Measurements from ENCODE around the gene TMEM33. TPM values are rescaled to one million over a fixed set of nuclear protein-coding genes. Genes with fewer than 3 reads are reported as not detected.

TMEM33 gene
- polyA plus RNA-seq, 1 of the 3 experiments (the other 2 are of a cell fraction) = 31.2 TPM

DNA sequence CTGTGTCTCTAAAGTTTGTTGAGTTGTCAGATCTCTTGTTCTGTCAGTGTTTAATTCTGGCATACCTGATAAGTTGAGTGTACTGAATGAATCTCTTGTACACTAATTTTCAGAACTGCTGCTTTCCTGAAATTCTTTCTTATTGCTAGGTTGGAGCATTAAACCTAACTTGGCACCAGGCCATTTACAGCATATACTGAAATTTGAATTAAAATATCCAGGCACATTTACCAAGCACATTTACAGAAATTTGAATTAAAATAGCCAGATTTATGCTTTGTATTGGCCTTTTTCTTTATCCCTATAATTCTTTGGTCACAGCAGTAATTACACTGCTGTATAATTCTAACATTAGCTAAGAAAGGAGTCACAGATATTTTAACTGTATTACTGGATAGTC is 8.9 kb downstream of the TMEM33 start:
- Histone ChIP-seq H3K4me3 (ENCODE audit: low read depth in 2 of 2, low read length in 1 of 2) (no peak overlapping the region), H3K9ac (no peak overlapping the region), H3K79me2 (ENCODE audit: insufficient read depth) (peaks cover 57% of the 10 kb centered on the region; the same call in 1 of the 2 replicates), H3F3A (replicated peaks; ENCODE audit: insufficient read depth) (no peaks in the 10 kb centered on the region), H3K4me1 (ENCODE audit: control insufficient read depth in 1 of 2, insufficient read depth in 2 of 2, low read depth in 1 of 2, low read length in 1 of 2) (no peaks in the 10 kb centered on the region; a peak in 1 of 4 replicates), H3K36me3 (replicated peaks in 1 of 2; ENCODE audit: control insufficient read depth in 1 of 2, insufficient read depth in 2 of 2, low read length in 1 of 2) (peaks cover 84 to 89% of the 10 kb centered on the region in 2 experiments), H3K4me2 (no peak overlapping the region), H3K27ac (ENCODE audit: low read depth in 2 of 2, low read length in 1 of 2) (no peak overlapping the region), H4K20me1 (ENCODE audit: insufficient read depth) (no peaks in the 10 kb centered on the region; the same call in 1 of the 2 replicates), H3K9me3 (no peaks in the 10 kb centered on the region), H2AFZ (ENCODE audit: low read depth) (no peak overlapping the region), H3K9me2 (no peaks in the 10 kb centered on the region), H3K27me3 (ENCODE audit: insufficient read depth) (no peaks in the 10 kb centered on the region)
- TF ChIP-seq, protein P1, sequence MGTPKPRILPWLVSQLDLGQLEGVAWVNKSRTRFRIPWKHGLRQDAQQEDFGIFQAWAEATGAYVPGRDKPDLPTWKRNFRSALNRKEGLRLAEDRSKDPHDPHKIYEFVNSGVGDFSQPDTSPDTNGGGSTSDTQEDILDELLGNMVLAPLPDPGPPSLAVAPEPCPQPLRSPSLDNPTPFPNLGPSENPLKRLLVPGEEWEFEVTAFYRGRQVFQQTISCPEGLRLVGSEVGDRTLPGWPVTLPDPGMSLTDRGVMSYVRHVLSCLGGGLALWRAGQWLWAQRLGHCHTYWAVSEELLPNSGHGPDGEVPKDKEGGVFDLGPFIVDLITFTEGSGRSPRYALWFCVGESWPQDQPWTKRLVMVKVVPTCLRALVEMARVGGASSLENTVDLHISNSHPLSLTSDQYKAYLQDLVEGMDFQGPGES (IDR thresholded peaks at IDR 0.05; ENCODE audit: low read depth, low read length) = no peak
- no peak for TF ChIP-seq YY1 (IDR thresholded peaks at IDR 0.05; ENCODE audit: low read depth)
- no peak for TF ChIP-seq EP300 (IDR thresholded peaks at IDR 0.05; ENCODE audit: borderline replicate concordance in 1 of 2, low read depth in 1 of 2, low read length in 1 of 2)
- TF ChIP-seq, protein P2, sequence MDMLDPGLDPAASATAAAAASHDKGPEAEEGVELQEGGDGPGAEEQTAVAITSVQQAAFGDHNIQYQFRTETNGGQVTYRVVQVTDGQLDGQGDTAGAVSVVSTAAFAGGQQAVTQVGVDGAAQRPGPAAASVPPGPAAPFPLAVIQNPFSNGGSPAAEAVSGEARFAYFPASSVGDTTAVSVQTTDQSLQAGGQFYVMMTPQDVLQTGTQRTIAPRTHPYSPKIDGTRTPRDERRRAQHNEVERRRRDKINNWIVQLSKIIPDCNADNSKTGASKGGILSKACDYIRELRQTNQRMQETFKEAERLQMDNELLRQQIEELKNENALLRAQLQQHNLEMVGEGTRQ (IDR thresholded peaks at IDR 0.05; ENCODE audit: borderline replicate concordance, low read depth, low read length) = no peak
- no peak for TF ChIP-seq FOSL2 (IDR thresholded peaks at IDR 0.05; ENCODE audit: borderline replicate concordance, low read depth)
- no peak for DNase-seq
- ChIA-PET POLR2A (interaction anchor here (0.5 kb wide), 1 partner anchor 9 kb away, joined by 3 read pairs; no protein-coding TSS in a partner anchor), CTCF (interaction anchor here (0.8 kb wide), 1 partner anchor 338 kb away, joined by 3 read pairs; no protein-coding TSS in a partner anchor)

DNA sequence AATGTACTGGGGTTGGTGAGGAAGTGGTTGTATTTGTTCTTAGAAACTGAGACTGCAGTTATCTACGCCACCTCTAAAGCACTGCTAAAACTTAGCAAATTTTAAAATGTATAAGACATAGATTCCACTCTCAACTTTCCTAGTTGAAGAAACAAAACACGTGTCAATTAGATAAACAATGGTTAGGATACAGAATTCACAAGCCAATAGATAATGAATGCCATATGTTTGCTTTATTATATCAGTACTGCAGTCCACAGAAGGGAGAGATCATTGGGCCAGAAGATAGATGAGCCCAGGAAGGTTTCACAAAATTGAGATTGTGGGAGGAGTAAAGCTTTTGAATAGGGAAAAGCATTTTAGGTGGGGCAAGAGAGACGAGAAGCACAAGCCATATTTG is 14.3 kb downstream of the TMEM33 start:
- WGBS (ENCODE audit: low lambda C conversion rate) = 90% methylated on average over 3 of the region's 3 CpGs
- TF ChIP-seq MXI1 (IDR thresholded peaks at IDR 0.05; ENCODE audit: low read depth, low read length) (no peak), SMC3 (IDR thresholded peaks at IDR 0.05; ENCODE audit: low read depth, low read length) (no peak), FOXJ3 (CRISPR knock-in tag; IDR thresholded peaks at IDR 0.05) (no peak), NFIC (IDR thresholded peaks at IDR 0.05; ENCODE audit: borderline replicate concordance) (no peak), GABPA (IDR thresholded peaks at IDR 0.05; ENCODE audit: low read depth) (no peak), YY1 (IDR thresholded peaks at IDR 0.05; ENCODE audit: low read depth) (no peak), RCOR1 (IDR thresholded peaks at IDR 0.05; ENCODE audit: low read length) (no peak), FOSL2 (IDR thresholded peaks at IDR 0.05; ENCODE audit: borderline replicate concordance, low read depth) (no peak), GATA2 (CRISPR knock-in tag; IDR thresholded peaks at IDR 0.05) (no peak), CHD2 (IDR thresholded peaks at IDR 0.05; ENCODE audit: low read length, partially characterized antibody) (no peak)
- TF ChIP-seq, protein P3, sequence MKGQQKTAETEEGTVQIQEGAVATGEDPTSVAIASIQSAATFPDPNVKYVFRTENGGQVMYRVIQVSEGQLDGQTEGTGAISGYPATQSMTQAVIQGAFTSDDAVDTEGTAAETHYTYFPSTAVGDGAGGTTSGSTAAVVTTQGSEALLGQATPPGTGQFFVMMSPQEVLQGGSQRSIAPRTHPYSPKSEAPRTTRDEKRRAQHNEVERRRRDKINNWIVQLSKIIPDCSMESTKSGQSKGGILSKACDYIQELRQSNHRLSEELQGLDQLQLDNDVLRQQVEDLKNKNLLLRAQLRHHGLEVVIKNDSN (IDR thresholded peaks at IDR 0.05; ENCODE audit: borderline replicate concordance, low read depth) = no peak
- TF ChIP-seq, protein P4, sequence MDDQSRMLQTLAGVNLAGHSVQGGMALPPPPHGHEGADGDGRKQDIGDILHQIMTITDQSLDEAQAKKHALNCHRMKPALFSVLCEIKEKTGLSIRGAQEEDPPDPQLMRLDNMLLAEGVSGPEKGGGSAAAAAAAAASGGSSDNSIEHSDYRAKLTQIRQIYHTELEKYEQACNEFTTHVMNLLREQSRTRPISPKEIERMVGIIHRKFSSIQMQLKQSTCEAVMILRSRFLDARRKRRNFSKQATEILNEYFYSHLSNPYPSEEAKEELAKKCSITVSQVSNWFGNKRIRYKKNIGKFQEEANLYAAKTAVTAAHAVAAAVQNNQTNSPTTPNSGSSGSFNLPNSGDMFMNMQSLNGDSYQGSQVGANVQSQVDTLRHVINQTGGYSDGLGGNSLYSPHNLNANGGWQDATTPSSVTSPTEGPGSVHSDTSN (IDR thresholded peaks at IDR 0.05) = no peak
- no peaks in the 10 kb centered on the region for H3K9me2 ChIP-seq
- peaks cover 78 to 94% of the 10 kb centered on the region in 2 experiments for H3K36me3 ChIP-seq (replicated peaks in 1 of 2; ENCODE audit: control insufficient read depth in 1 of 2, insufficient read depth in 2 of 2, low read length in 1 of 2)
- H3K9ac ChIP-seq = no peak overlapping the region
- H4K20me1 ChIP-seq (ENCODE audit: insufficient read depth) = no peaks in the 10 kb centered on the region
- ChIA-PET POLR2A (no interaction called here), CTCF (interaction anchor here (0.8 to 1.2 kb wide), 3 partner anchors 8 to 331 kb away, joined by 3 read pairs; no protein-coding TSS in a partner anchor)
- DNase-seq = no peak
- H3K9me3 ChIP-seq = no peaks in the 10 kb centered on the region
- peaks cover 7% of the 10 kb centered on the region; the same call in 1 of the 2 replicates for H3K79me2 ChIP-seq (ENCODE audit: insufficient read depth)
- no peak overlapping the region for H3K4me3 ChIP-seq (ENCODE audit: low read depth in 2 of 2, low read length in 1 of 2)
- no peak overlapping the region for H3K4me2 ChIP-seq
- no peaks in the 10 kb centered on the region for H3K27me3 ChIP-seq (ENCODE audit: insufficient read depth)
- no peaks in the 10 kb centered on the region for H3F3A ChIP-seq (replicated peaks; ENCODE audit: insufficient read depth)
- no peak overlapping the region for H3K27ac ChIP-seq (ENCODE audit: low read depth in 2 of 2, low read length in 1 of 2)
- H3K4me1 ChIP-seq (ENCODE audit: control insufficient read depth in 1 of 2, insufficient read depth in 2 of 2, low read depth in 1 of 2, low read length in 1 of 2) = no peaks in the 10 kb centered on the region; a peak in 1 of 4 replicates
- H2AFZ ChIP-seq (ENCODE audit: low read depth) = no peak overlapping the region
